C4-2B (cell line): ENCODE results near the gene CAB39.

Experiments
- H3K27ac ChIP-seq: fragments of 450-650 bp; 2 replicates; pipeline ENCODE4 v1.5.1; 2017
- CTCF ChIP-seq: fragments of 450-650 bp; conservative IDR thresholded peaks from 2 replicates; pipeline ENCODE4 v1.5.1; 2017; ENCODE audit warnings: mild to moderate bottlenecking
- ZFX ChIP-seq: fragments of 450-650 bp; IDR thresholded peaks from 2 replicates; pipeline ENCODE4 v1.6.1; 2017

The CAB39 gene

DNA sequence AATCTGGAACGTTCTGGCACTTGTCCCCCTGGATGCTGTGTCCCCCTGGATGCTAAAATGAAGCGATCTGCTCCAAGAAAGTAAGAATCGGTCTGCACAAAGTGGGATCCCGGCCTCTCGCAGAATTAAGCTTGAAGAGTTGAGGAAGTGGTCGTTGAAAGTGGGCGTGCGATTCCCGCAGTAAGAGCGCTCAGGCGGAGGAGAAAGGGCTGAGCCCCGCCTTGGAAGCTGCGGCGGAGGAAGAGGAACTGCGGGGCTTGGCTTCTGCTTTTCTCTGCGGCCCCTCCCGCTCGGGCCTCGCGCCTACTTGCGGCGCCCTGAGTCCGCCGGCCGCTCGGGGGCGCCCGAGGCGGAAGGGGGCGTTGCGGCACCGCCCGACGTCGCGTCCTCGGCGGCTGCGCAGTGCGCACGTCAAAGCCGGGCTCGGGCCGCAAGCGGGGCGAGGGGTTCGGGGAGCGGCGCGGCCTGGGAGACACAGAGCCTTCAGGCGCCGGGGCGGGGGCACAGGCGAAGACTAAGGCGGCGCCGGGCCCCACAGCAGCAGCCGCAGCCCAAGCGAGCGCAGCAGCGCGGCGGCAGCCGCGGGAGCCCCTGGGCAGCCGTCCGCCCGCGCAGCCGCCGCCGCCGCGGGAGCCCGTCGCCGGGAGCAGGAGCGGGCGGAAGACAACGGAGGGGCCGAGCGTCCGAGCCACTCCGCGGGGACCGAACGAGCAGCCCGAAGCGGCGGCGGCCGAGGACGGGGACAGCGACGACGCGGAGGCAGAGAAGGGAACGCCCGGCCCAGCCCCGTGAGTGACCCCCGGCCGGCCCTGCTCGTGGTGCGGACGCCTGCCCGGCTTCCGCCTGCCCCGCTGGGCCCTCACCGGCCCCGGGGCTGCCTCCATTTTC lies at the start of gene CAB39:
CAB39 (plus strand) TSS at position 400 of the 888 bp plus-strand sequence. CDS start 47,160 bp downstream, outside the sequence.
- TF ChIP-seq ZFX = peak; percentile 83
- TF ChIP-seq CTCF = peak; percentile 93
- H3K27ac ChIP-seq = peak within 1 kb of the TSS; percentile 85

DNA sequence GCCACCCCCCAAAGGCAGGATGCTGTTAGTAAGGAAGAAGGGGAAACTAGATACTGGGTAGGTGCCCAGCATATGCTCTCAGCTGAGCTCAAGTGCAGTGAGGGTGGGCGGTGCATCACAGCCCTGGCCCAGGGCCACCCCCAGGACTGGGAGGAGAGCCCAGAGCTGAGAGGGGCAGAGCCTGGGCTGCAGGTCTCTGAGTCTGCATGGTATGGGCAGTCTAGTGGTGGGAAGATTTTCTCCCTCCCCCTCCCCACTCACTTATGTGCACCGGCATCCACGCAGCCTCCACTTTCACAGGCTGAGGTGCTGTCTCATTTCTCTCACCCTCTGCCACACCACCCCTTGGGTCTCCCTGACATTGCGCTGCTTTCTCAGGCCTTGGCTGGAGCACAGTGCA lies 48.5 kb upstream of the CAB39 start:
- no peak for TF ChIP-seq CTCF
- no peak overlapping the region for H3K27ac ChIP-seq

DNA sequence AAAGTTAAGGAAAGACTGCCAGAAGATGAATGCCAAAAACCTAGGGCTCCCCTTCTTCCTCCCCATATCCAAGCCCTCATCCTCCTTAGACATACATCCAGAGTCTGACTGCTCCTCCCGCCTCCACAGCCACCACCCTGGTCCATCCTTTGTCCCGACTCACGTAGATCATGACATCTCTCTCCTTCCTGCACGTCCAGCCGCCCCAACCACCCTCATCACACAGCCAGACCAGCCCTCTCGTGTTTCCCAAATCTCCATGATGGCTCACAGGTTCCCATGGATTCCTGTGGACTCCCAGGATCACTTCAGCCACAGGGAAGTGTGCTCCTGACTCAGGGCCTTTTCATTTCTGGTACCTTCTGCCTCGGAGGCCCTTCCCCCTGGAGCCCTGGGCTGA lies 47.8 kb upstream of the CAB39 start:
- no peak for TF ChIP-seq ZFX
- TF ChIP-seq CTCF = no peak
- H3K27ac ChIP-seq = no peak overlapping the region

DNA sequence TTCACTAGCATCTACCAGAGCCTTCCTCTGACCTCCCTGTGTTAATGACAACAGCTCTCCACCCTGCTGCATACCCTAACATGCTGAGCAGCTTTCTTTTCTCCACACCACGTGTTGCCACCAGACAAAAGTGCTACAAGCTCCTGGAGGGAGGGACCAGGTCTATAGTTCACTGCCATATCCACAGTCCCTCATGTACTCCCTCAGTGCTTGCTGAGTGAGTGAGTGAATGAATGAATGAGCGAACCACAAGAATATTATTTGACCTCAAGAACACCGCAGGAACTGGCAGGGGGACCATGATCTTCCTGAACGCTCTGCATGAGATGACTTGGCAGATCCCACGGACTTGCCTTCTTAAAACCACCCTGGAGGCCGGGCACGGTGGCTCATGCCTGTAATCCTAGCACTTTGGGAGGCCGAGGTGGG lies 47.4 kb upstream of the CAB39 start:
- H3K27ac ChIP-seq = no peak overlapping the region
- TF ChIP-seq CTCF = no peak

DNA sequence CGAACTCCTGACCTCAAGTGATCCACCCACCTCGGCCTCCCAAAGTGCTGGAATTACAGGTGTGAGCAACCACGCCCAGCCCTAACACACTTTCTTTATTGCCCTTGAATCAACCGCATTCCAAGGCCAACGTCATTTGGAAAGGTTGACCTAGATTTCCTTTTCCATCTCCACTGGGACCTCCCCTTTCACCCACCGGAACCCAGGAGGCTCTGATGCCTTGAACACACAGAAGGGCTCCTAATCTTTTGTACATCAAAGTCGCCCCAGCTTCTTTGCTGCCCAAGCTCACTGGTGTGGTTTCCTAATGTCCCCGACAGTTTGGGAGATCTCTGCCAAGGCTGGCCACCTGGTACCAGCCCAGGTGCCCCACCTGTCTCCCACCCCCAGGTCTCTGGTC lies 46.2 kb upstream of the CAB39 start:
- no peak overlapping the region for H3K27ac ChIP-seq
- TF ChIP-seq CTCF = no peak
- no peak for TF ChIP-seq ZFX

DNA sequence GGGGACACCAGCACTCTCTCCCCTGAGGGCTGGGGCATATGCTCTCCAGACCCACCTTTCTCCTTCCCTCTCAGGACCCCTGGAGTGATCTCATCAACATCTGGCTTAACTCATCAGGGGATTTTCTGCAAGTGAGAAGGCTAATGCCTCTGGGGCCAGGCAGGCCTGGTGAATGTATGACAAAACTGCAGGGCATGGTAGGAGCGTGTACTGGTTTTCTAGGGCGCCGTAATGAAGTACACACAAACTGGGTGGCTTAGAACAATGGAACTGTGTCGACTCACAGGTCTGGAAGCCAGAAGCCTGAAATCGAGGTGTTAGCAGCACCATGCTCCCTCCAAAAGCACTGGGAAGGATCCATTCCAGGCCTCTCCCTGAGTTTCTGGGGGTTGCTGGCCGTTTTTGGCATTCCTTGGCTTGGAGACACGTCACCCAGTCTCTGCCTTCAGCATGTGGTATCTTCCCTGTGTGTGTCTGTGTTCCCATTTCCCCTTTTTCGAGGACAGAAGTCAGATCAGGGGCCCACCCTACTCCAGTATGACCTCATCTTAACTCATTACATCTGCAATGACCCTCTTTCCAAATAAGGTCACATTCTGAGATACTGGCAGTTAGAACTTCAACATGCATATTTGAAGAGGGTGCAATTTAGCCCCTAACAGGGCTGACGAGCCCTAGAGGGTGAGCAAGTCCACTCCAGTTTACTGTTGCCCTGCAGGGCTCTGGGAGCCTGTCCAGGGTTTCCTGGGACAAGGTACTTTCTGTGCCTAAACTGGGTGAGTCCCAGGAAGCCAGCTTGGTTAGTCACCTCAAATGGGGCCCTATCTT lies 45.5 kb upstream of the CAB39 start:
- no peak for TF ChIP-seq ZFX
- no peak for TF ChIP-seq CTCF
- no peak overlapping the region for H3K27ac ChIP-seq
